Activated T-helper 1 cell treated with anti-CD3 and anti-CD28 coated beads, Interleukin-2, amount 50 U/mL, for 16 hours (primary cell): ENCODE measurements around the gene SCAANT1.

Source experiments
- DNase-seq, 2 donors: peaks; one replicate each; pipeline ENCODE4 v3.0.0-alpha.2; 2020; ENCODE audit warnings: low read depth in 1 of 2, low spot score in 1 of 2

SCAANT1 gene

DNA sequence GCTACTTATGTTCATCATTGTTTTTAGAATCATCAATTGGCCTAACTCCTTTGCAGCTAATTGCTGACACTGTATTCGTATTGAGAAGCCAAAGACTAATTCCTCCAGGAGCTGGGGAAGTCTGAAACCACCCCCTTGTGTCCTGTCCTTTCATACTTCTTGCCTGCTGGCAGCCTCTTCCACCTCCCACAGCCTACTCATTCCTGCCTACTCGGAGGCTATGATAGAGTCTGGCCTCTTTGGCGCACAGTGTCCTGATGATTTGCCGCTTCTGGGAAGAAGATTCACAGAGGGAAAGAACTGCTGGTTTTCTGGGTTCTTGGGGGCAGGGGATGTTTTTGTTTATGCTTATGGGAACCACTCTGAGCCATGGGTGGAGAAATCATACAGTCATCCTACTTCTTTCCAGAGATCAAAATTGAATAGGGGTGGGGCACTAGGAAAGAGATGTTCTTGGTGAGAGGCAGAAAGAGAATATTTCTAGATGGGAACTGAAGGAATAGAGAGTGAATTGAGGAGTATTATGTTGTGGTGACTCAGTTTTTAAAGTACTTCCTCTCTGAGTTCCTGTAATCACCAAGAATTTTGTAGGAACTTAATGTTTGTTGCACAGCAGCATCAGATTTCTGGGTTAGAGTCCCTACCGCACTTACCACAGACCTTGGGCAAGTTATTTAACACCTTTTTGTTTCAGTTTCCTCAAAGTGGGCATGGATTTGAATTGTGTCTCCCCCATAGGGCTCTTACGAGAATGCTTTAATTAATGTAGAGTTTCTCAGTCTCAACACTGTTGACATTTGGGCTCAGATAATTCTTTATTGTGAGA is 22.1 kb upstream of the SCAANT1 start:
- no peak for DNase-seq

DNA sequence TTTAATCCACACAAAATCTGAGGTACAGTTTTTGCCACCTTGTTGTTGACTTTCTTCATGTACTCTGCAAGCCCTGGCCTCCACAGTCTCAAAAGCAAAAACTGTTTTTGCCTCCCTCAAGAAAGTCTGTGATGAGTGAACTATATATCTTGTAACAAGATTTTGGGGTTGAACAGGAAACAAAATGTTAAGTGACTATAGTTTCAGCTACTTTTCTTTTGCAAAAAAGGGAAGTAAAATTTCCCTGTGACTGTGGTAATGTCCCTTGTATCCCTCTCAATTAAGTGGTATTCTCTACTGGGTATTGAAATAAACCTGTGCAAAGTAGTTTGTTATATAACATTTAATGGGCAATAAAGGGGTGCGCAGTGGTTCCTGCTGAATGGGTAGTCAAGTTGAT is 21.3 kb upstream of the SCAANT1 start:
- DNase-seq = no peak

DNA sequence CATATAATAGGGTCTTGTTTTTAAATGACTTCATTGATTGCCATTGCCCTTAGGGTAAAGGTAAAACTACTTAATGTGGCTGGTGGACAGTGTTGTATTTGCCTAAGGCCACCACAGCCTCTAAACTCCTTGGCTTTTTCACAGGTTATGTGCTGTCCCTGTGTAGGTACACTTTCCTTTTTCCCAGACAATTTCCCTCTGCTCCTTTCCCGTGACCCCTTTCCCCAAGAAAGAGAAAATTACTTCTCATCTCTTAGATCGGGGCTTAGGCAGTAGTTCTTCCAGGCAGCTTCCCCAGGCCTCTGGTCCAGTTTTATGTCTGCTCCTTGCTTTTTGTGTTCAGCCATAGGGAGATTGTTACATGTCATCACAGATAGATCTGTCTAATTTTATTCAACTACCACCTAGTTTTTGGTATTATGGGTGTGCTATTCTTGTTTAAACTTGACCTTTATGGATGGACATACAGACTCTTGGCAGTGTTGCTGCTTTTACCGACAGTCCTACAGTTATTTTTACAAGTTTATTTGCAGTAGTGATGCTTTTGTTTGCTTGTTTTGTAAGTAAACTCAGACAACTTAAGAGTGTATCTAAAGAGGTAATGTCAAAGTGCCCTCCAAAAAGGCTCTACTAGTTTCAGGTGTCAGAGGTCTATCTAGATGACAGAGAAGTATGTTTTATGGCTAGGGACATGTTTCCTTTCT is 20.5 kb upstream of the SCAANT1 start:
- no peak for DNase-seq

DNA sequence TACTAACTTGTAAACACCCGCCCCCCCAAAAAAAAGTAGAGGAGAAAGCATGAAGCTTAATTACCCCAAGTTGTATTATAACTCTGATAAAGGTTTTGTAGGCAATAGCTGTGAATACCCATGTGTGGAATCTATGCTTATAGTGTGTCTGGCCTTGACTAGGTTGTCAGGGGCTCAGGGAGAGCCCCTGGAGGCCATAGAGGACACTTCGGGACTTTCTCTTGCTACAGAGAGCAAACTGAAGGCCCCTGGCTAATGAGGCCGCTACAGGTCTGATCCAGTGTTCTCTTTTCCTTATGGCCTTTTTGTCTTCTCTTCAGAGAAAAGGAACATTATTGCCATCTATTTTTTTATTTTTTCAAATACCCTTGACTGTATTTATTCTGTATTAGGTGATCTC is 19.1 kb upstream of the SCAANT1 start:
- DNase-seq = no peak

DNA sequence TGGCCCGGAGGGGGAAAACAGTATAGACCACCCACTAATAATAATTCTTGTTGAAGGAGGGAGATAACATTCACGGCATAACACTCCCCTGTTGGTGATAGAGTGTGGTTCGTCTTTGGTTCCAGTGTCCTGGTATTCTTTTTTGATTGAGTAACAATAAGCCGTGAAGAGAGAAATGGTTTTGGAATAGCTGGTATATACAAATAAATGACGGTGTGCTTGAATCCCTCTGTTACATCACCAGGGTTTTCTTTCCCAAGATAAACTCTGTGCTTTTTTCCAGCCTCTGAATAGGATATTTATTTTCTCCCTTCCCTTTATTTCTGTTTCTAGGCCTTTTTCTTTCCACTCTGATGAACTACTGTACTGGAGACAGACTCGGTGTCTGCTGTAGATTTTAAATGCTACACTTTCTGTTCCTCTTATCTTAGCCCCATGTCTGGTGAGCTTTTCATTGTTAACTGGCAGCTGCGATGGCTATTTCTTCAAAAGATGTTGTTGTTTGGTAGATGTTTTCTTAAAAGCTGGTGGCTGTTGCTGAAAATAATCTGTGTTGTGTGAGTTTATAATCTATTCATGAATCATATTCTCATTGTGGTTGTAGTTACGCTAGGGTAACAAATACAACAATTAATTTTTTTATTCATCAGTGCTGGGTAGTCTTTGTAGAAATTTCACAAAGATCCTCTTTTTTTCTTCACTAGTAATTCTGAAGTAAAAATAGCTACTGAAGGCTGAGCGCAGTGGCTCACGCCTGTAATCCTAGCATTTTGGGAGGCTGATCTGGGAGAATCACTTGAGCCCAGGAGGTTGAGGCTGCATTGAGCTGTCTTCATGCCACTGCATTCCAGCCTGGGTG is 15.5 kb upstream of the SCAANT1 start:
- no peak for DNase-seq

DNA sequence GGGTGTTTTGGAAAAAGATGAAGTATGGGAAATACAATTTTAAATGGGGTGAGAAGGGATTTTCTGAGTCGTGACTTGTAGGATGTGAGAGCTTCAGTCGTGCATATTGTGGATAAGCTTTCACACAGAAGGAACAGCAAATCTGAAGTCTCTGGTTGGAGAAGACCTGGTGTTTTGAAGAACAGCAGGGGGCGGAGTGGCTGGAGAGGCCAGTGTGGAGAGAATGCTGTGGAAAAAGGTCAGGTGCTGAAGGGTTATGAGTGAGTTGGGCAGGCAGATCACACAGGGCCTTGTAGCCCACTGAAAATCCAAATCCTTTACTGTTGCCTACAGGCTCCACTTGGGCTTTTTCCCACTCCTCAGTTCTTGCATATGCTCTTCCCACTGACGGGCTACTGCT is 14.1 kb upstream of the SCAANT1 start:
- no peak for DNase-seq

DNA sequence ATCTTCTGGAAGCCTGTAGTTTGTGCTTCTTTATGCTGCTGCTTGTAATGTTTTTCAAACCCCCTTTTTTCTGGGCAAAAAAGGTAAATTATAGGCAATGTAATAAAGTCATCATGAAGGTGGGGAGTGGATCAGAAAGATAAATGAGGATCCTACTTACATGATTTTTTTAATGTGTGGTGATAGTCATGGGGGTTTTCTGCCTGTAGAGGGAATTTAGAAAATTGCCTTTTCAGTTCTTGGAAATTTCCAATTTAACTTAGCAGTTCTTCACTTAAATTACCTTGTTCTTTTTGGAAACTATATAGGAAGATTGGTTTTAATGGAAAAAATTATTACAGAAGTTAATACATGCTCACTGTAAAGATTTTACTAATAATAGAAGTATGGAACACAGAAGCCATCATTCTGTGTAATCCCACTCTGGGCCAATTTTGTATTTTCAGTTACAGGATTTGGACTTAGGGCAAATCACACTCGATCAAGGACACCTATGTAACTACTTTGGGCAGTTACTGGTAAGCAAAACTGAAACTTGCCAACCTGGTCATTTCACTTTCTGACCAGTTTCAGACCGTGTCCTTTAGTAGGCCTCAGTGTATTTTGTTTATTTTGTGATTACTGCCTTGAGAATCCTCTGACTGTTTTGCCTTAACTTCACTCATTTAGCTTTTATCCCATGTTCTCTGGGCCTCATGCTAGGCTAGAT is 10.5 kb upstream of the SCAANT1 start:
- DNase-seq = no peak

DNA sequence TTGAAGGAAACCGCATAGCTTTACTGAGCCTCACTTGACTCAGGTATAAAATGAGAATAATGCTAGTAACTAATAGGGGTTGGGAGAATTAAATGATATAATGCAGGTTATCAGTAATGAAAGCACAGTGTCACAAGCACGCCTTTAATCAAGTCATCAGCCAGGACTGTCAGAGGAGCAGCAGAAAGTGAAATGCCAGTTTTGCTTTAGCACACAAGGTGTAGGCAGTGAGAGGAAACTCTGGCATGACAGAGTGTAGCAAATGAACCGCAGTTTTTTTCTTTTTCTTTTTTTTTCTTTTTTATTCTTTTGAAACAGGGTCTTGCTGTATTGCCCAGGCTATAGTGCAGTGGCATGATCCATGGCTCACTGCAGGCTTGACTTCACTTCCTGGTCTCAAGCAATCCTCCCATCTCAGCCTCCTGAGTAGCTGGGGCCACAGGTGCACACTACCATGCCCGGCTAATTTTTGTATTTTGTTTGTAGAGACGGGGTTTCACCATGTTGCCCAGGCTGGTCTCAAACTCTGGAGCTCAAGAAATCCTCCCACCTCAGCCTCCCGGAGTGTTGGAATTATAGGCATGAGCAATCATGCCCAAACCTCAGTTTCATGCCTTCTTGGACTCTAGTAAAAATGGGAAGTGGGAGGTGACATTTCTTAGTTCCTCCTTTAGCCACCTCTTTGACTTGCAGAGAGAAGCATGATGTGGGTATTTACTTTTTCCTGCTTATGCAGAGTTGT is 9.7 kb upstream of the SCAANT1 start:
- no peak for DNase-seq

DNA sequence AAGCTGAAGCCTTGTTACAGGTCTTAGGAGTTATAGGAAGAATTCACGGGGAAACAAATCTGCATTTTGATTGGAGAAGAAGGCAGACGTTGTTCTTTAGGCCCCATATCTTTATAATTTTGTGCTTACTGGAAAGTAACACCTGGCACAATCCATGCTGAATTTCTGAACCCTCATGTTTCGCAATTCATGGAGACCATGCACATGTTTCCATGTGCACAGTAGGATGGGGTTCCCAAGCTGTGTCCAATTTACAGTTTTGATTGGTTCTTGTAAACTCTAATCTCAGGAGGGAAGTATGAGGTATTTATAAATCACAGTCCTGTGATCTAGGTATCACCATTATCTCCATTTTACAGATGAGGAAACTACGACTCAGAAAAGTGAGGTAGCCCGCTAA is 7.8 kb upstream of the SCAANT1 start:
- no peak for DNase-seq

DNA sequence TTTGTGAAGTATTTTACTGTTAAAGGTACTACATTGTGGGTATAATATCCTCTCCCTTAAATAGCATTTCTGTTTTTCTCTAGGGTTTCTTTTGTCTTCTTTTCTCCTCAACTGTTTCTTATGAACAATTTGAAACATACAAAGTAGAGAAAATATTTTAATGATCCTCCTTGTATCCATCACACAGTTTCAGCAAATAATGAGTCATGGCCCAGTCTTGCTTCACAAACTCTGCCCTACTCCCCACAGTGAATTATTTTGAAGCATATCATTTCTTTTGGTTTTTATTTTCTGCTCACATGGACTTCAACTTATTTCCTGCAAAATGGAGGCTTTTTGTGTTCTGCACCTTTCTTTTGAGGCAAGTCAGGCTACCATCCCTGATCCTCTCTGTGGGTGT is 6.1 kb upstream of the SCAANT1 start:
- no peak for DNase-seq

DNA sequence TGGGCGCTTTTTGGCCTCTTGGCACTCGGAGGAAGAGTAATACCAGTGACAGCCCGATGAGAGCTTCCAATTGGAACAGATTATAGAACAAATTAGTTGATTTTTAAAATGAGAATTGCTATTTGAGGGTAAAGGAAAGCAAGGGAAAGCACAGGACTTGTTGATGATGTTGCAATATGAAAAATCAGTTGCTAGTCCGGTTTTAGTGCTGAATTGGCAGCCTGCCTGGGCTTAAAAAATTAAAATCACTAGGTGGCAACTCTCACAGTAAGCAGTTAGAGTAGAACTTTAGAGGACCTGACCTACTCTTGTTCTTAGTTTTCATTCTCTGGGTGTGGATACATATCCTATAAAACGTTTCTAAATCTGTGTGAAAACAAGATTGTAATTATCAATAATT is 2.1 kb upstream of the SCAANT1 start:
- no peak for DNase-seq

DNA sequence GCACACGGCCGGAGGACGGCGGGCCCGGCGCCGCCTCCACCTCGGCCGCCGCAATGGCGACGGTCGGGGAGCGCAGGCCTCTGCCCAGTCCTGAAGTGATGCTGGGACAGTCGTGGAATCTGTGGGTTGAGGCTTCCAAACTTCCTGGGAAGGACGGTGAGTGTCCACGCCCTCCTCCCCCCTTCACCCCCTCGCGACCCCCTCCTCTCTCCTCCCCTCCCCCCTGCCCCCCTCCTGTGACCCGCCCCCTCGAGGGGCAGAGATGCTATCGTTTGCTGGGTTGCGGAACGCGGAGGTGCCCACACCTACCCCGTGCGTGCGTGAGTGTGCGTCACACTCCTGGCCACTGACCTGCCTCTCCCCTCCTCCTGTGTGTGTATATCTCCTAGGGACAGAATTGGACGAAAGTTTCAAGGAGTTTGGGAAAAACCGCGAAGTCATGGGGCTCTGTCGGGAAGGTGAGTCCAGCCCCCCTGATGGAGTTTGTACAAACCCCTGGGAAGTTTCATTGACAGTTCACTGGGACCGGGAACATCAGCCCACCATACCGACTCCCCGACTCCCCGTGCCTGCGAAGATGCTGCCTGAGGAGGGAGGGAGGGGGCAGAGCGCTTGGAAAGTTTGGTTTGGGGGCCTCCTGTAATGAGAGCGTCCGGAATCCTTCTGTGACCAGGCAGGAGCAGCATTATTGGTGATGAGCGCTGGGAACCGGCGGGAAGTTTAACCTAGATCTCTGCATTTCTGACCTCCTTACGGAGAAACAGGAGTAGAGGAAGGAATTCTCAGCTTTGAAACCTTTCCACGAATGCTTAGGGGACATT is 795 bp upstream of the SCAANT1 start:
- DNase-seq = peak; percentile 4 to 37

DNA sequence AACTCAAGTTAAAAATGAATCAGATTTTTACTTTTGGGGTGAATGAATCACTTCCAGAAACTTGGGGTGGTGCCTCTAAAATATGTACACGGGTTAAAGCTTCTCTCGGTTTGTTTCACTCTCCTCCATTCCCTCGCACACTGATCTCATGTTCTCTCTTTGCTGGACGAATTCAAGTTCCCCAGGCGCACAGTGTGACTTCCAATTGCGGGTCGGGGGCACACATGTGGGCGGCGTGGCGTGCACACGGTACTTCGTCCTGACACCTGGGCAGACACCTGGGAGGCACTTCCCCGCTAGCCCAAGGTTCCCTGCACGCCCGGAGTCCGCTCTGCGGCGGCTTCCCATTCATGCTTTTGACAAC is 692 bp downstream of the SCAANT1 start:
- DNase-seq = no peak

DNA sequence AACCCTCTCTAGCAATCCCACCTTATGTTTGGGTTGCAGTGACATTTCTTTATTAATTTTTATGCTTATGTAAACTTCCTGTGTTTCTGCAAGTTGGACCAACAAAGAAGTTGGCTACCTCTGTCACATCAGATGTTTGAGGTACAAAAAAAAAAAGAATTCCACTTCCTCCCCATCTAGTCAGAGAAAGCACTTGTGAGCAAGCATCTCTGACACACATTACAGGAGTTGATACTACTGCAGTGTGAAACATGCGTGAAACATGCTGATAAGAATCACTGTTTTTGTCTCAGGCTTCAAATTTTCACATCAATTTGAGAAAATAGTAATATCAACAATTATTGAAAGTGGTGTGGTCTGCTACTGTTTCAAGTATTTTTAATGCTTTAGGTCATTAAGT is 1.3 kb downstream of the SCAANT1 start:
- DNase-seq = no peak

DNA sequence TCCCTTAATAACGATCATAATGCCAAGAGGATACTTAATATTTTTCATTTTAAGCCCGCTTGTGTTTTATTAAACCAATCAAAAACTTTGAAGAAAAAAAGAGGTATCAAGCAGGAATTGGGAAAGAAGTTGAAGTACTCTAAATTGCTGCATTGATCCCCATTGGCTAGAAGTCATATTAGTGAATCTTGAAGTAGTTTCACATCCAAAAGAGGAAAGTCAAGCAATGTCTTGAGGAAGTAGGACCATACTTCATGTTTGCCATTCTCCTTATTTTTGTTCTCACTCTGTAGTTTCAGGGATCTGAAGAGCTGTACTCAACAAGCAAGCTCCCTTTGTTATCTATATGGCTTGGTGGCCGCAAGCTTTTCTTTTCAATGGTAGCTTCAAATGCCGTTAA is 2.2 kb downstream of the SCAANT1 start:
- no peak for DNase-seq

DNA sequence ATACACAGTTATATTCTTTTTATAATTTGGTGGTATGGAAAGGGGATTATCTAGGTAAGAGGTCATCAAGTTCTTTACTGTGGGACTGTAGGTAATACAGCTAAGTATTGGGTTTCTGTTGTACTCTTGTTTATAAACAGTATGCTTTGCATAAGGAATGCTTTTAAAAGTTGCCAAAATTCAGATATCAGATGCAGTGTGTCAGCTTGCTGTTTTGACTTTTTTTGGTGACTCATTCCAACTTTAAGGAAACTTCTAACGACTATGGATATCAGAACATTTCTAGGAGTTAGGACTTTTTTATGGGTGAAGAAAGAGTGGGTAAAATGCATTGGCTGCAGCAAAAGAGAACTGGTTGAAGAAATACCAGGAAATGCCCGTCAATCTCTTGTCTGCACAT is 2.8 kb downstream of the SCAANT1 start:
- DNase-seq = no peak

DNA sequence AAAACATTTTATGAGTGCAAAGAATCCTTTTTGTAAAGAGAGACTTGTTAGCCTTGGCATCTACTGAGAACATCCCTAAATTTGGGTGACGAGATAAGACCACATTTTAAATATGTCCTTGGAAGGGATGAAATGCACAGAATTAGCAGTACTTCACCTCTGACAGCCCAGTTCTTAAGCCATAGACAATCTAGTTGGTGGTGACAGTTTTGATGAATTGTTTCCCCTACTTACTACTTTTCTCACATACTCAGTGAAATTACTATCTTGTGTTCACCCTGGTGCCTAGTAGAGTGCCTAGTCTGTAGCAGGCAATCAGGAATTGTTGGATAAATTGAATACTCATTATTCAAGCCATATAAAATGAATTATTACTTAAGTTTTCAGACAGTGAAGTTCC is 3.4 kb downstream of the SCAANT1 start:
- no peak for DNase-seq

DNA sequence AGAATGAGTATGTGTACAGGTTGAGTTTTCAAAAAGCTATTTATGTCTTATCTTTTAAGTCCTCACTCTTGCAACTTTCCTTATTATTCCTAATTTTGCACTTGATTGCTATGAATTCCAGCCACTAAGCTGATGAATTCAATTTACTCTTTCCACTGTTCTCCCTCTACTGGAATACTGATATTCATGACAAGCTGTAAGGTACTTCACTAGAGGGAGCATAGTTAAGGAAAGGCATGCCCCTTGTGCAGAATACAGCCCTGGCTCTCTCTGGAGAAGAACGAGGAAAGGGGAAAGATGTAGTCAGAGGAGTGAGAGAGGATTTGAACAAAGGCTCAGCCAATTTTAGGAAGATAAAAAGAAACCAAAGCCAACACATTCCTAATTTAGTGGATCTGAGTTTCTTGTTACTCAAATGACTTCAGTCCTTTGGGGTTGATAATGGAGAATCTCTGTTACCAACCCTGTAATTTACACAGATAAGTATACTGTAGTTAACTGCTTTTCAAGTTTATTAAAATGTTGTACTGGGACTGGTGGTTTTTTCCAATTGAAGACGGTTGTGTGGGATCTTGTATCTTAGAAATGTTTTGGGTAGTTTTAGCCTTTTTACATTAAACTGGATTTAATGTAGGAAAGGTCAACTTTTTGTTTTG is 4.0 kb downstream of the SCAANT1 start:
- DNase-seq = no peak
